Parathyroid adenoma (tissue), 2 donors: ENCODE results near the gene MRM2.

ENCODE experiments used
- H2AFZ ChIP-seq: fragments of 300-600 bp; sonication (generic); one replicate; pipeline ENCODE4 v1.7.0; 2017; ENCODE audit warnings: antibody characterized with exemption, mild to moderate bottlenecking
- H3K27ac ChIP-seq: fragments of 300-600 bp; sonication (generic); one replicate; pipeline ENCODE4 v1.7.0; 2017
- H3K27me3 ChIP-seq: fragments of 300-600 bp; sonication (generic); one replicate; pipeline ENCODE4 v1.7.0; 2017; ENCODE audit warnings: low read length; ENCODE audit not compliant: control insufficient read depth, insufficient read depth
- H3K36me3 ChIP-seq: fragments of 300-600 bp; sonication (generic); one replicate; pipeline ENCODE4 v1.7.0; 2017; ENCODE audit warnings: low read length; ENCODE audit not compliant: control insufficient read depth, insufficient read depth
- H3K4me1 ChIP-seq: fragments of 300-600 bp; sonication (generic); one replicate; pipeline ENCODE4 v1.7.0; 2017; ENCODE audit warnings: control low read depth
- H3K4me2 ChIP-seq: fragments of 300-600 bp; sonication (generic); one replicate; pipeline ENCODE4 v1.7.0; 2017; ENCODE audit warnings: low read length
- H3K4me3 ChIP-seq: fragments of 300-600 bp; sonication (generic); one replicate; pipeline ENCODE4 v1.7.0; 2017; ENCODE audit warnings: low read depth, low read length
- H3K79me2 ChIP-seq: fragments of 300-600 bp; sonication (generic); one replicate; pipeline ENCODE4 v1.7.0; 2017; ENCODE audit warnings: control low read depth
- H3K9ac ChIP-seq: fragments of 300-600 bp; sonication (generic); one replicate; pipeline ENCODE4 v1.7.0; 2017; ENCODE audit warnings: mild to moderate bottlenecking
- H3K9me3 ChIP-seq: fragments of 300-600 bp; sonication (generic); one replicate; pipeline ENCODE4 v1.7.0; 2017; ENCODE audit warnings: low read length; ENCODE audit not compliant: control insufficient read depth
- CTCF ChIP-seq: fragments of 300-600 bp; sonication (generic); IDR thresholded peaks from one replicate; pipeline ENCODE4 v1.7.0; 2017; ENCODE audit warnings: antibody characterized with exemption, mild to moderate bottlenecking
- donor health status: primary hyperparathyroidism.

Gene MRM2

GRCh38 chr7:2280424-2280823 lies 38.4 kb upstream of the MRM2 start:
- H3K79me2 ChIP-seq, result no peaks in the 10 kb centered on the region
- H3K4me3 ChIP-seq, result no peak overlapping the region
- H3K27ac ChIP-seq, result no peak overlapping the region
- H3K4me1 ChIP-seq, result no peaks in the 10 kb centered on the region
- no peak for TF ChIP-seq CTCF
- no peaks in the 10 kb centered on the region for H3K36me3 ChIP-seq
- no peaks in the 10 kb centered on the region for H3K9me3 ChIP-seq
- no peaks in the 10 kb centered on the region for H3K27me3 ChIP-seq
- H3K9ac ChIP-seq, result no peak overlapping the region
- H2AFZ ChIP-seq, result no peak overlapping the region
- no peak overlapping the region for H3K4me2 ChIP-seq

GRCh38 chr7:2279896-2280295 lies 37.9 kb upstream of the MRM2 start:
- no peaks in the 10 kb centered on the region for H3K9me3 ChIP-seq

GRCh38 chr7:2278026-2278425 lies 36.0 kb upstream of the MRM2 start:
- H3K36me3 ChIP-seq, result no peaks in the 10 kb centered on the region
- TF ChIP-seq CTCF, result no peak
- no peaks in the 10 kb centered on the region for H3K79me2 ChIP-seq
- no peaks in the 10 kb centered on the region for H3K27me3 ChIP-seq
- H3K4me3 ChIP-seq, result no peak overlapping the region
- no peak overlapping the region for H2AFZ ChIP-seq
- no peak overlapping the region for H3K27ac ChIP-seq
- H3K4me2 ChIP-seq, result no peak overlapping the region
- no peaks in the 10 kb centered on the region for H3K4me1 ChIP-seq
- no peak overlapping the region for H3K9ac ChIP-seq
- H3K9me3 ChIP-seq, result no peaks in the 10 kb centered on the region

More at GRCh38 chr7:2279896-2280295, 37.9 kb upstream of the MRM2 start:
- H3K4me1 ChIP-seq, result no peaks in the 10 kb centered on the region
- H3K4me2 ChIP-seq, result no peak overlapping the region
- H3K9ac ChIP-seq, result no peak overlapping the region
- H2AFZ ChIP-seq, result no peak overlapping the region
- H3K4me3 ChIP-seq, result no peak overlapping the region
- no peaks in the 10 kb centered on the region for H3K27me3 ChIP-seq
- no peaks in the 10 kb centered on the region for H3K79me2 ChIP-seq
- TF ChIP-seq CTCF, result no peak
- H3K36me3 ChIP-seq, result no peaks in the 10 kb centered on the region
- H3K27ac ChIP-seq, result no peak overlapping the region

- no peaks in the 10 kb centered on the region for H3K27me3 ChIP-seq
- no peak overlapping the region for H2AFZ ChIP-seq
- no peaks in the 10 kb centered on the region for H3K9me3 ChIP-seq
- H3K36me3 ChIP-seq, result no peaks in the 10 kb centered on the region
- no peak overlapping the region for H3K9ac ChIP-seq
- no peaks in the 10 kb centered on the region for H3K4me1 ChIP-seq
- no peak overlapping the region for H3K4me2 ChIP-seq
- H3K79me2 ChIP-seq, result no peaks in the 10 kb centered on the region
- no peak overlapping the region for H3K4me3 ChIP-seq
- no peak overlapping the region for H3K27ac ChIP-seq
- no peak for TF ChIP-seq CTCF
These were observed 34.1 kb upstream of the MRM2 start for GRCh38 chr7:2276107-2276506.

- no peak for TF ChIP-seq CTCF
- Histone ChIP-seq H3K79me2 (no peaks in the 10 kb centered on the region), H3K4me2 (no peak overlapping the region), H3K4me1 (no peaks in the 10 kb centered on the region), H3K27ac (no peak overlapping the region), H3K4me3 (no peak overlapping the region), H3K9ac (no peak overlapping the region), H3K9me3 (no peaks in the 10 kb centered on the region), H3K36me3 (no peaks in the 10 kb centered on the region), H3K27me3 (no peaks in the 10 kb centered on the region), H2AFZ (no peak overlapping the region)
These were observed 33.1 kb upstream of the MRM2 start for GRCh38 chr7:2275101-2275500.
